ENCODE measurements around the gene NSD2. TPM values are rescaled to one million over a fixed set of nuclear protein-coding genes. Genes with fewer than 3 reads are reported as not detected.

The NSD2 gene
- total RNA-seq, 1 donor from 2014 or later: 65.1 TPM

DNA sequence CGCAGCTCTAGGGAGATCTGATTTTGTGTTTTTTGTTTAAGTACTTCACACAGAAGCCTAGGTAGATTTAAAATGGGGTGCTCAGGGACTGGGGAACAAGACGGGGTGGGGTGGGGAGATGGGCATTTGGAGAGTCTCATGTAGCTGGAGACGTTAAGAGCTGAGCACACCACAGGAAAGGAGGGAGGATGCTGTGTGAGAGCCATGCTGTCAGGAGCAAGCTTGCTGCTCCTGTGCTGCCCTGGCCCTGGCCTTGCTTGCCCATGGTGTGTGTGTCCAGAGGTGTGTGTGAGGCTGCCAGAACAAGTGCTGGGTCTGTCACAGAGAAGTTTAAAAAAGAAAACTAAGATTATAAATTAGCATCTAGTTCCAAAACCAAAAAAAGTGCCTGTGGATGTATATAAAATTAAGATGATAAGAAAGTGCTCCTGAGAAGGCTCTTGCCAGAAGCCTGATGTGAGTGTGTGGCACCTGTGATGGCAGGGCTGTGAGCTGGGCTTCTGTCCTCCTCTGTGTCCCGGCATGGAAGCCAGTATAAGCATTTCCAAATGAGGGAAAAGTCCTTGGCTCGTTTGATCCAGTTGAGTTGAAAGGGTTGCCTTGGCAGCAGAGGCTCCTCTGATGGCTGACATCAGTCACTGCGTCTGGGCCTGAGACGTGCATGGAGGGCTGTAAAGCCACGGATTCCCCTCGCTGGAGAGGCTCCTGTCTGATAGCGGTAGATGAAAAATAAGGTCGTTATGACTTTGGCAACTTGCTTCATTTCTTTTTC lies 74.1 kb downstream of the NSD2 start:
- no peak for DNase-seq (ENCODE audit: low read depth, low spot score)

- DNase-seq (ENCODE audit: low read depth, low spot score): no peak
These were observed 74.7 kb downstream of the NSD2 start for GRCh38 chr4:1945912-1946311.

- no peak for DNase-seq (ENCODE audit: low read depth, low spot score)
These were observed 77.0 kb downstream of the NSD2 start for GRCh38 chr4:1948232-1948631.

GRCh38 chr4:1948892-1949436 lies 77.8 kb downstream of the NSD2 start:
- no peak for DNase-seq (ENCODE audit: low read depth, low spot score)

- DNase-seq (ENCODE audit: low read depth, low spot score): no peak
These were observed 79.2 kb downstream of the NSD2 start for GRCh38 chr4:1950369-1950768.

GRCh38 chr4:1952058-1952700 lies 81.0 kb downstream of the NSD2 start:
- DNase-seq (ENCODE audit: low read depth, low spot score): no peak

DNA sequence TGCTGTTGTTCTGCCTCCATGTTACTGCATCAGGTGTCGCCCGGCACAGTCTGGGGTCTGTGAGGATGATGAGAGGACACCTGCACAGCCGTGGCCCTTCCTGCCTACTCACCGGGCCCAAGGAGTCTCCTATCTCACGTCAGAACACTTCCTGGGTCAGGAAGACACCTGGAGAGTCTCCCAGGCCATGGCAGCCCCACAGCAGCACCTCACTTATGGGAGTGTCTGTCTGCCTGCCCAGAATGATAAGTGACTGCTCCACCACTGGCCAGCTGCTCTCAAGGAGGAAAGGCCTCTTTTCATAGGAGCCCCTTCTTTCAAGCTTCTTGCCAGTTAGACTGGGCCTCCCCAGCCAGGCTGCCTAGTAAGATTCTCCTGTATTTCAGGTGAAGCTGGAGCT lies 81.5 kb downstream of the NSD2 start:
- no peak for DNase-seq (ENCODE audit: low read depth, low spot score)

- DNase-seq (ENCODE audit: low read depth, low spot score): no peak
These were observed 82.1 kb downstream of the NSD2 start for GRCh38 chr4:1953335-1953734.

DNA sequence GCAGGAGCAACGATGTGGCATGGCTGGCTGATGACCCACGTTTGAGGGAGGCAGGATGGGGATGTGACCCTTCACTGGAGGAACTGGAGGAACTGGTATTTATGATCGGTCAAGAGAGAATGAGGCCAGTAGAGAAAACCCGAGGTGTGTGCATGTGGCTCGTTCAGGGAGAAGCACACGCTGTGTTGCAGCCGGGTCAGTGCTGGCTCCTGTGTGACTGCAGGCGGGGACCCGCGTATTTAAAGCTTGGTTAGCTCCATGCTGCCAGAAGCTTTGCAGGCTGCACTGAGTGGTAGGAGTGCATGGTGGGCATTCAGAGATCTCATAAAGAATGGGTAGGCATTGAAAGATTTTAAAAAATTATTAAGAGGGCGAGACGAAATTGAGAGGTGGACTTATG lies 85.4 kb downstream of the NSD2 start:
- no peak for DNase-seq (ENCODE audit: low read depth, low spot score)

DNA sequence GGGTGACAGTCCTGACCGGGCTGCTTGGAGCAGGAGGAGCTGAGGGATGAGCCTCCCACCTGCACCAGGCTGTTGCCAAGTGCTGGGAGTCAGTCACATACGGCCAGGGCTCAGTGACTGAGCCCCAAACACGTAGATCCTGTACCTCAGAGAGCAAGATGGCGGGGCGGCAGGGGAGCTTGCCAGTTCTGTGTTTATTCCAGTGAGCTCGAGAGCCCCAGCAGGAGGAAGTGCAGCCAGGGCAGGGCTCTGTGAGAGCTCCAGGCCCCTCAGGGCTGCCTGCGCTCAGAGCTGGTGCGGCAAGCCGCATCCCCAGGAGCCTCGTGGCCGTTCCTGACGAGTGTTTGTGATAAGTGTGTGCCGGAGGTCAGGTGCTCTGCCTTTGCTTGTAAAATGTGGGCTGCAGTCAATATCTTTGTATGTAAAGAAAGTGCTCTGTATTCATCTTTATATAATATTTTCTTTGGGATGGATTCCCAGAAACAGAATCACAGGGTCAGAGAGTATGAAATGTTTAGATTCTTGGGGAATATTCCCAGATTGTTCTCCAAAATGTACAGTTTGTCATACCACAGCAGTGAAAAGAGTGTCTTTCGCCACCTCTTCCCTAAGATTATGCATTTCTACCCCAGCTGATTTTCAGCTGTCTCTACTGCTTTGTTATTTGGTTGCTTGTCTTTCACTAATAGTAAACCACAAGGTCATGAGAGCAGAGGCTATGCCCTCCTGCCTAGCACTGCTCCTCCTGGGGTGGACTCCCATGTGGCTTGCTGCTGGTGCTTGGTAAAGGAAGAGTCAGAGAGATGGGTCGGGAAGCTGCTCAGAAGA lies 87.3 kb downstream of the NSD2 start:
- DNase-seq (ENCODE audit: low read depth, low spot score): no peak

DNA sequence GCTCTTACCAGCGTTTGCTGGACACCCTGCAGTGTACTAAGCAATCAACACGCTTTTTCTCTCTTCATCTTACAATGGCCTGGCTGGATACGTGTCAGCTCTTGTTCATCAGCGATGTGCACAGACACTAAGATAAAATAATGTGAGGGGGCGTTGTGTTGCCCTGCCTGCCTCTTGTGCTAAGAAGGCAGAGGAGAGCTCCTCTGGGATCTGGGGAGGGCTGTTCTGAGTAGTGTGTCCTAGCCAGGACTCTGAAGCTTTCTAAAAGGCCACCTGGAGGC lies 87.9 kb downstream of the NSD2 start:
- no peak for DNase-seq (ENCODE audit: low read depth, low spot score)

DNA sequence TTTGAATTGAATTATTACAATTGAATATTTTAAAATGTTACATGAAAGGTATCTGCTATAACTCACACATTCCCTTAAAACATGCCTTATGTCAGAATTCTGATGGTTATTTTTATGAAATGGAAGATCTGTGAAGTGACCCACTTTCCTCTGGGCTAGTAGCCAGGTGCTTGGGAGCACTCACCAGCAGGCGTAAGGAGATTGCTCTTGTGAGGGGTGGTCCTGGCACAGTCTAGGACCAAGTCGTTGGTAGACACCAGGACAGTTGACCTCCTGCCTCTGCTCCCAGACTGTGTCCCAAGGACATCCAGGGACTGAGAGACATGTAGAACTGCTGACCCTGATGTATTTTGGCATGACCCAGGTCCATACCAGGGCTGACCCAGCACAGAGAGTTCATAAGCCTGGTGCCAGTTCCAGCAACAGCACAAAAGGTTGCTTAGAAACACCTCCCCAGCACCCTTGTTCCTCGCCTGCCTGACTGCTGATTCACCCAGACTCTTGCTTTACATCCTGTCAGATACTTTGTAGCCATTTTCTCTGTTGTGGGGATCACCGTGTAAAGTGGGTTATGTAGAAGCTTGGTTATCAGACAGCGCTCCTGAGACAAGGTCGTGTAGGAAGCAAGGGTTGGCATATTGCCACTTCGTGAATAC lies 89.1 kb downstream of the NSD2 start:
- DNase-seq (ENCODE audit: low read depth, low spot score): no peak

DNA sequence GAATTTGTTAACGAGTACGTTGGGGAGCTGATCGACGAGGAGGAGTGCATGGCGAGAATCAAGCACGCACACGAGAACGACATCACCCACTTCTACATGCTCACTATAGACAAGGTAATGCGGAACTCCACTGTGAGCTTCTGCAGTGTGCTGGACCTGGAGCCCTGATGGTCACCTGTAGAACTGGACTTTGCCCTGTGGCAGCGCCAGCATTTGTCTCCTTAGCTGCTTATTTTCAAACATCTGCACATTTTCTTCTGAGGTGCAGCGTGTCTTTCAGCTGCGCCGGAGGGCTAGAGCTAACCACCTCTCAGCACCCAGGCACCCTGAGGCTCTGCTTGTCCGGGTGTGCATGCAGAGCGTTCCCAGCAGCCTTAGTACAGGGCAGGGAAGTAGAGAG lies 89.8 kb downstream of the NSD2 start:
- no peak for DNase-seq (ENCODE audit: low read depth, low spot score)

DNA sequence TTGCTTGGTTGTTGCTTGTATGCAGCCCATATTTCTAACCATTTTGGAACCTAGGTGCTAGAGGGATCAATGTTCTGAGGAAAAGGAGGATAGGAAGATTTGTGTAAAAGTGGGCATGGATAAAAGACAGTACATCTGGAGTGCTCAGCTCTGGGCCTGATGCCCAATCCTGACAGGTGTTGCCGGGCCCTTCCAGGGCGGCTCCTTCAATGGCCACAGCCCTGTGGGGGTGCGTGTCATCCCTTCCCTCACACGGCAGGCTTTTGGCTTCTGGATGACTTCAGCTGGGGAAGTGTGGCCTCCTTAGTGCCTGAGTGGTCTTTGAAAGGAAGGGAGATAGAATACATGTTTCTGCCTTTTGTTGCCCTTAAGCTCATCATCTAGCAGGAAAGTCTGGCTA lies 90.4 kb downstream of the NSD2 start:
- no peak for DNase-seq (ENCODE audit: low read depth, low spot score)

GRCh38 chr4:1962980-1963379 lies 91.8 kb downstream of the NSD2 start:
- no peak for DNase-seq (ENCODE audit: low read depth, low spot score)

DNA sequence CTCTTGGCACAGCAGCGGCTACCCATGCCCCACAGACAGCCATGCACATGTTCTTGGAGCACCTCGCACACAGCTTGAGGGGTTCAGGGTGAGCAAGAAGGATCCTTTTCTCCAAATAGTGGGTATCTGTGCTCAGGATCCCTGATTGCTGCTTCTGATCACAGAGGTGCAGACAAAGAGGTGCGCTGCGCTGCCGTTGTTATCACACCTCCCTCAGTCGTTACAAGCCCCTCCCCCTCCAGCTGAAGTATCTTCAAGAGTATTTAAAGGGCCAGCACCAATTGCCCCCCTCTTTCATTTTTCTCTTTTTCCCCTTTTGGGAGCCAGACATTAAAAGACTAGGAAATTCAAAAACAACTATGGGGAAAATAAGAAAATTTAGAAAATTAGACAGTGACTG lies 93.2 kb downstream of the NSD2 start:
- no peak for DNase-seq (ENCODE audit: low read depth, low spot score)

DNA sequence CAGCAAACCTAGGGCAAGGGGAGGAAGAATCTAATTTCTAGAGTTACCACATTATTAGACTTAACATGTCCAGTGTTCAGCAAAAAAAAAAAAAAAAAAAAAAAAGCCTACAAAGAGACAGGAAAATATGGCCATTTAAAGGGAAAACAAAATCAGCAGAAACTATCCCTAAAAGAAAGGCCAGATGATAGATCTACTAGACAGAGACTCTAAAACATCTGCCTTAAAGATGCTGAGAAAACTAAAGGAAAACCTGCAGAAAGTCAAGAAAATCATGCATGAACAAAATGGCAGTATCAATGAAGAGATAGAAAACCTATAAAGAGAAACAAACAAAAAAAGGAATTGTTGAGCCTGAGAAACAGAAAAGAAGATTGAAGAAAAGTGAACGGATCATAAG lies 93.8 kb downstream of the NSD2 start:
- DNase-seq (ENCODE audit: low read depth, low spot score): no peak

DNA sequence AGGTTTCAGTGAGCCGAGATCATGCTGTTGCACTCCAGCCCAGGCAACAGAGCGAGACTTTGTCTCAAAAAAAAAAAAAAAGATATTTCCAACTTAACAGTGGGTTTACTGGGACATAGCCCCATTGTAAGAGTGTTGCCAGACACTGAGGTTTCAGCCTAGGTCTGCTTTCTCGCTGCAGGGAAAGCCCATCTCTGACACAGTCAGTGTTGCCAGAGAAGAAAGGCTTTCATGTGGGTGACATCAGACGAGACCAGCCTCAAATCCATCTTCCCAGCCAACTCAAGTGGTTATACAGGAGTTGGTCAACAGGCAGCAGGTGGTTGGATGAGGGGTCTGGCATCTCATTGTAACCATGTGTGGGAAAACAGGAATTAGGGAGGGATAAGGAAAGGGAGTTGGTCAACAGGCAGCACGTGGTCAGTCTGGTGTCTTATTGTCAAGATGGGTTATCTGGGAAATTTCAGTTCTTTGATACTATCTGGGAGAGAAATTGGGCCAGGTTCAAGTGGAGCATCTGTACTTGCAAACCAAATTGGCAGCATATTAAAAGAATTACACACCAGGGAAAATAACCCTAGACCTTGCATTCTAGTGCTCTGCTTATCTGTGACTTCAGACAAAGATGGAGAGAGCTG lies 96.4 kb downstream of the NSD2 start:
- no peak for DNase-seq (ENCODE audit: low read depth, low spot score)

DNA sequence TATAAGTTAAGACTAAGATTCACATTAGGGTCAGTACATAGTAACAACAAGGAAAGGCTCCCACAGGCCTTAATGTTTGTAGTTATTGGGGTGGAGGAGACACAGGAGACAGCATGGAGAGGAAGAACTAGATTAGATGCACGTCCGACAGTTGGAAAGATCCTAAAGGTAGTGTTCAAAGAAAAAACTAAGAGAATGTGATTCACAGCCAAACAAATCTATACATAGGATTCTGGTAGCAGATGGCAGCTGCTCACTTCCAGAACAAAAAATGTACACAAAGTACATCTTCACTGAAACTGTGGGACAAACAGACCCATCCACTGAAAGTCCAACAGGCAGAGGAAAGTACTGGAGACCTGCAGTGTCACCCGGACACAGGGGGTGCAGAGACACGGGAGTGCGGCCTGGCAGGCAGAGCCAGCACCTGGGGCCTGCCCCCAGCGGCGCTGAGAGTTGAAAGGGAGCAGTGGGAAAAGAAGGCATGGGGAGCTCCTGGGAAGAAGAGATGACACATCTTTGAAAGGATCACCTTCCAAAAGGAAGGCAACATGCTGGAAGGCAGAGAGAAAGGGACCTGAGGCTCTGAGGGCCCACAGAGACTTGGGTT lies 97.6 kb downstream of the NSD2 start:
- no peak for DNase-seq (ENCODE audit: low read depth, low spot score)

DNA sequence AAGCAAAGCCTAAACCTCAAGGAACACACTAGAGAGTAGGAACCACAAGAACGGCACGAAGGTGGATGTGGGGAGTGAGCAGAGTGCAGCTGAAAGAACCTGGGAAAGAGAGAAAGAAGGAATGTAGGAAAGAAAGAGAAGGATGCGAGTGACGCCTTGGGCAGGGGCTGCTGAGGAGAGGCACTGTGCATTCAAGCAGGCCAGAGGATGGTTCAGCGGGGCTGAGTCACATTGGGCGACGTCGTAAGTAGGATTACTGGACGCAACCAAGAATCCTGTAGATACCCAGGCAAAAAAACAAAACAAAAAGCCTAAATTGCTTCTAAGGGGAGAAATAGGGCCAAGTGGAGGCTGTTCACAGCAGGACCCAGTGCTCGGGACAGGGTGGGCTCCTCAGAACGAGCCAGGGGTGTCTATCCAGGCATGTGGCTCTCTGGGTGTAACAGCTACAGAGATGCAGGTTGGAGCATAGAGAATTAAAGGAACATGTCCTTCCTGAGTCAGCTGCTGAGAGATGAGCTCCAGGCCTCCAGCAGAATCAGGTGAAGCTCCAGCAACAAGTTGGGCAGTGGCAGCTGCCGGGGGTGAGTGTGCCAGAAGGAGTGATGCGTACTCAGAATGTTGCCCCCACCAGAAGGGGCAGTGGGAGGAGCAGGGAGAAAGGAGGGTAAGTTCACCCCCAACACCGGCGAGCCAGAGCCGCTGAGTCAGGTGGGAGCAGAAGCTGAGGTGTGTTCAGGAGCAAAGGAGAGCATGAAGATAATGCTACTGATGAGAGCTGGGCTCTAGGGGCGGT lies 98.9 kb downstream of the NSD2 start:
- DNase-seq (ENCODE audit: low read depth, low spot score): no peak
